CD4-positive, alpha-beta T cell (primary cell): Measurements from ENCODE around the gene LOXL1. TPM values are rescaled to one million over a fixed set of nuclear protein-coding genes. Genes with fewer than 3 reads are reported as not detected.
A peak's percentile ranks its signal among the peaks of the same experiment; 100 is the strongest.

ENCODE experiments used
- ATAC-seq: fragments of 200-7000 bp; cut with Tn5 transposase; one replicate; pipeline ENCODE4 v1.10.0; 2022; ENCODE audit warnings: mild to moderate bottlenecking; ENCODE audit not compliant: poor library complexity
- CTCF ChIA-PET: fragments of 350-600 bp; sonication (Branson Sonifier 250); formaldehyde crosslinking; loops from one replicate; lab custom pipeline; 2021; ENCODE audit warnings: antibody characterized with exemption, inconsistent platforms; lab: Charles Lee
- POLR2A ChIA-PET: fragments of 350-600 bp; sonication (Branson Sonifier 250); formaldehyde crosslinking; loops from one replicate; lab custom pipeline; 2021; ENCODE audit warnings: antibody characterized with exemption, inconsistent platforms; lab: Charles Lee
- DNase-seq, 14 experiments: peaks; one replicate each; pipeline ENCODE4 v3.0.0-alpha.2; 2013 to 2020; ENCODE audit warnings: mixed read lengths in 2 of 14
- H3K27ac ChIP-seq, 2 donors: one replicate each; pipeline versions ENCODE4 v1.5.1 to v1.7.0; 2013; ENCODE audit warnings: low read length in 2 of 2, low read depth in 1 of 2, mild to moderate bottlenecking in 1 of 2
- H3K27me3 ChIP-seq, 2 experiments: 1 replicate in 1 of 2; 2 replicates in 1 of 2; pipeline versions ENCODE4 v1.6.1 to v1.7.0; 2013; ENCODE audit warnings: low read length in 2 of 2, control low read depth in 1 of 2, mild to moderate bottlenecking in 1 of 2, moderate library complexity in 1 of 2; ENCODE audit not compliant: insufficient read depth in 2 of 2, control insufficient read depth in 1 of 2
- H3K36me3 ChIP-seq: one replicate; pipeline ENCODE4 v1.6.1; 2013; ENCODE audit warnings: low read length, control low read depth; ENCODE audit not compliant: insufficient read depth
- H3K4me1 ChIP-seq: one replicate; pipeline ENCODE4 v1.6.1; 2013; ENCODE audit warnings: low read length, control low read depth; ENCODE audit not compliant: insufficient read depth
- H3K4me3 ChIP-seq: one replicate; pipeline ENCODE4 v1.5.1; 2013; ENCODE audit warnings: mild to moderate bottlenecking, low read length, moderate library complexity
- H3K9me3 ChIP-seq, 2 experiments: 1 replicate in 1 of 2; 2 replicates in 1 of 2; pipeline versions ENCODE4 v1.6.1 to v1.7.0; 2013; ENCODE audit warnings: low read length in 2 of 2, mild to moderate bottlenecking in 2 of 2, control low read depth in 1 of 2, moderate library complexity in 1 of 2; ENCODE audit not compliant: control insufficient read depth in 1 of 2, insufficient read depth in 1 of 2
- H3K27ac Mint-ChIP-seq: one replicate; pipeline ENCODE4 v1.8.0; 2020; ENCODE audit warnings: mixed read lengths
- H3K27me3 Mint-ChIP-seq: one replicate; pipeline ENCODE4 v1.8.0; 2021; ENCODE audit warnings: mixed read lengths
- H3K36me3 Mint-ChIP-seq: one replicate; pipeline ENCODE4 v1.8.0; 2021; ENCODE audit warnings: low read depth, mixed read lengths
- H3K4me1 Mint-ChIP-seq: one replicate; pipeline ENCODE4 v1.8.0; 2021; ENCODE audit warnings: low read depth, mixed read lengths
- H3K4me3 Mint-ChIP-seq: one replicate; pipeline ENCODE4 v1.8.0; 2020; ENCODE audit warnings: mild to moderate bottlenecking, mixed read lengths
- H3K9me3 Mint-ChIP-seq: one replicate; pipeline ENCODE4 v1.8.0; 2020; ENCODE audit warnings: mixed read lengths
- intact Hi-C, 2 experiments: fragments of 100-400 bp; cut with DNase I in 1 of 2; cut with micrococcal nuclease in 1 of 2; formaldehyde crosslinking; loops; one replicate each; pipeline versions ENCODE4 v1.15.1 to v1.9.0; 2023 to 2025; cut with DNase I, micrococcal nuclease
- total RNA-seq, 174 experiments: library from RNA in 2 of 174; stranded (reverse) in 2 of 174; gene quantifications; one replicate each; pipeline ENCODE4 v1.2.3 and lab custom pipeline; 2021 to 2026
- TF ChIP-seq, protein P1 (sequence below): fragments of 200-600 bp; IDR thresholded peaks from one replicate; pipeline ENCODE4 v1.8.0; 2022; ENCODE audit warnings: antibody characterized with exemption, mild to moderate bottlenecking

LOXL1 gene
- total RNA-seq, 2 experiments from 2014 or later: 3.0 to 3.5 TPM

DNA sequence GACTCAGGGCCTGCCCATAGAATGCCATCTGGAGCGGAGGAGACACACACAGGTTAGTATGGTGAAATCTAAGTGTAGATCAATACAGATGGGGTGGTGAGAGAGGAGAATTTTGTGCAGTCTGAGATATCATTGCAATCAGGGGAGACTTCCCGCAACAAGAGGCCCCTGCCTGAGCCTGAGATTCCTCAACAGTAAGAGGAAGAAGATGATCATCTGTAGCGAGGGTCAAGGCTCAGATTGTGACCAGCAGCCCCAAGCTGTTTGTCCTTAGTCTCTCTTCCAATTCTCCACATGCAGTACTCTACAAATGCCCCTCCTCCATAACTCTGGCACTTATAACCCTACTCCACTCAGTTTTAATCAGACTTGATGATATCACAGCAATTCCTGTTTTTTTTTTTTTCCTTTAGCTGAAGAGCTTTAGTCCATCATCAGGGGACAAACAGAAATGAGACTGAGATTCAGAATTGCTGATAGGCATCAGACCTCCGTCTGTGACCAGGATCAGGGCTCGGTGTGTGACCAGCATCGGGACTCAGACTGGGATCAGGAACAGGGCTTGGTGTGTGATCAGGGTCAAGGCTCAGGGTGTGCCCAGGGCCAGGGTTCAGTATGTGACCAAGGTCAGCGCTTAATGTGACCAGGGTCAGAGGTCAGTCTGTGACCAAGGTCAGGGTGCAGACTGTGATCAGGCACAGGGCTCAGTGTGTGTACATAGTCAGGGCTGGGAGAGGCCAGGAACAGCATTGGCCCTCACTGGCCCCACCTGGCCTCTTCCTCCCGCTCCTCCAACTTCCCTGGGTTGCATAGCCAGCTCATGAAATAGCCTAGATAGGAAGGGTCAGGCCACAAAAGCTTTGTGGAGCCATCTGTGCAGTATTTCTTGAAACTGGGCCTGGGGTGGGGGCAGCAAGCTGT is 14.1 kb downstream of the LOXL1 start:
- peaks cover 37% of the 10 kb centered on the region for H3K4me1 ChIP-seq
- Mint-ChIP-seq H3K36me3 (no peaks in the 10 kb centered on the region), H3K27ac (peak overlapping the region; percentile 46), H3K4me3 (no peak overlapping the region), H3K27me3 (no peaks in the 10 kb centered on the region), H3K4me1 (peaks cover 23% of the 10 kb centered on the region), H3K9me3 (no peaks in the 10 kb centered on the region)
- H3K27me3 ChIP-seq: no peaks in the 10 kb centered on the region
- H3K4me3 ChIP-seq: no peak overlapping the region
- no peaks in the 10 kb centered on the region for H3K36me3 ChIP-seq
- TF ChIP-seq, protein P1, sequence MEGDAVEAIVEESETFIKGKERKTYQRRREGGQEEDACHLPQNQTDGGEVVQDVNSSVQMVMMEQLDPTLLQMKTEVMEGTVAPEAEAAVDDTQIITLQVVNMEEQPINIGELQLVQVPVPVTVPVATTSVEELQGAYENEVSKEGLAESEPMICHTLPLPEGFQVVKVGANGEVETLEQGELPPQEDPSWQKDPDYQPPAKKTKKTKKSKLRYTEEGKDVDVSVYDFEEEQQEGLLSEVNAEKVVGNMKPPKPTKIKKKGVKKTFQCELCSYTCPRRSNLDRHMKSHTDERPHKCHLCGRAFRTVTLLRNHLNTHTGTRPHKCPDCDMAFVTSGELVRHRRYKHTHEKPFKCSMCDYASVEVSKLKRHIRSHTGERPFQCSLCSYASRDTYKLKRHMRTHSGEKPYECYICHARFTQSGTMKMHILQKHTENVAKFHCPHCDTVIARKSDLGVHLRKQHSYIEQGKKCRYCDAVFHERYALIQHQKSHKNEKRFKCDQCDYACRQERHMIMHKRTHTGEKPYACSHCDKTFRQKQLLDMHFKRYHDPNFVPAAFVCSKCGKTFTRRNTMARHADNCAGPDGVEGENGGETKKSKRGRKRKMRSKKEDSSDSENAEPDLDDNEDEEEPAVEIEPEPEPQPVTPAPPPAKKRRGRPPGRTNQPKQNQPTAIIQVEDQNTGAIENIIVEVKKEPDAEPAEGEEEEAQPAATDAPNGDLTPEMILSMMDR: no peak
- no peak overlapping the region for H3K27ac ChIP-seq
- ChIA-PET CTCF (interaction anchor here (0.8 to 2.5 kb wide), 4 partner anchors 11 to 19 kb away, joined by 3 to 6 read pairs (median 4); no protein-coding TSS in a partner anchor), POLR2A (interaction anchor here (0.6 to 1.3 kb wide), 3 partner anchors 11 to 103 kb away, joined by 3 to 5 read pairs (median 3); no protein-coding TSS in a partner anchor)
- no peak for DNase-seq
- intact Hi-C loops: no loop called here
- no peak for ATAC-seq
- no peaks in the 10 kb centered on the region for H3K9me3 ChIP-seq

DNA sequence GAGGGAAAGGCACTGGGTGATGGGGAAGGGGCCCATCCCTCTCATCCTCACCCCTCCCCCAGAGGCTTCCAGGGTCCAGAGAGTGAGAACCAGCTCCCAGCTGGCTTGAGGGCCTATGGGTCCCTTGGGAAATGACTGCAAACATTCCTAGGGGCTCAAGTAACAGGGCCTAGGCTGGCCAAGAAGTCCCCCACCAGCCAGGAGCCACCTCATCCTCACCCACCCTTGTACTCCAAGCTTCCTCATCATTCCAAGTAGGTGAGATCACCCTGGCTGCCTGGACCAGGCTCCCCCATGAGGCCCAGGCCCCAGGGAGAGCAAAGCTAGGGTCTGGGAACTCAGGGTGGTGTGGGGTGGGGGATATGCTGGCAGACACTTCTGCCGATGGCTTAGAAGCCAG is 14.8 kb downstream of the LOXL1 start:
- no peak overlapping the region for H3K4me3 ChIP-seq
- no peak for ATAC-seq
- H3K27me3 ChIP-seq: no peaks in the 10 kb centered on the region
- no peaks in the 10 kb centered on the region for H3K27me3 Mint-ChIP-seq
- TF ChIP-seq, protein P1: no peak
- CTCF ChIA-PET: interaction anchor here (1.1 to 2.5 kb wide), 3 partner anchors 10 to 19 kb away, joined by 3 to 6 read pairs (median 3); no protein-coding TSS in a partner anchor
- H3K4me1 Mint-ChIP-seq: peaks cover 23% of the 10 kb centered on the region
- H3K4me1 ChIP-seq: peaks cover 31% of the 10 kb centered on the region
- H3K4me3 Mint-ChIP-seq: no peak overlapping the region
- H3K9me3 ChIP-seq: no peaks in the 10 kb centered on the region
- H3K27ac Mint-ChIP-seq: no peak overlapping the region
- H3K36me3 Mint-ChIP-seq: no peaks in the 10 kb centered on the region
- DNase-seq: no peak
- POLR2A ChIA-PET: interaction anchor here (0.6 to 1.3 kb wide), 2 partner anchors 12 to 102 kb away, joined by 3 to 5 read pairs; no protein-coding TSS in a partner anchor
- H3K9me3 Mint-ChIP-seq: no peaks in the 10 kb centered on the region
- intact Hi-C loops: no loop called here
- no peak overlapping the region for H3K27ac ChIP-seq
- H3K36me3 ChIP-seq: no peaks in the 10 kb centered on the region

DNA sequence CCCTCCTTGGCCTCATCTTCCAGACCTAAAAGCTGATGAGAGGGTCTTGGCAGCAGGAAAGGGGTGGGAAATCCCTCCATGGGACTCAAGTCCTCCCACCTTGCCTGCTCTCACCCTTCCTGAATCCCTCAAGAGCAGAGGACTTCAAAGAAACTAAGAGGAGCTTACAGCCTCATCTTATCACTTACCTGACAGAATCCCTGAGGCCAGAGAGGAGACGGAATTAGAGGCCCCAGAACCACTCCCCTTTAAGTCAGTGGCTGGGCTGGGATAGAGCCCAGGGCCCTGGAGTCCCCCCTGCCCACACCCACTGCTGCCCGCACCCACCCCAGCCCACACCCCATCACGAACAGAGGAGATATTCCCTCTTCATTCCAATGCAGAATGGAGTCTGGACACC is 15.2 kb downstream of the LOXL1 start:
- H3K27ac ChIP-seq: no peak overlapping the region
- H3K27me3 ChIP-seq: no peaks in the 10 kb centered on the region
- DNase-seq (no peak), ATAC-seq (no peak)
- Mint-ChIP-seq H3K4me3 (no peak overlapping the region), H3K9me3 (no peaks in the 10 kb centered on the region), H3K36me3 (no peaks in the 10 kb centered on the region), H3K27ac (no peak overlapping the region), H3K4me1 (peaks cover 24% of the 10 kb centered on the region), H3K27me3 (no peaks in the 10 kb centered on the region)
- H3K4me1 ChIP-seq: peaks cover 27% of the 10 kb centered on the region
- ChIA-PET POLR2A (interaction anchor here (0.6 to 1.3 kb wide), 2 partner anchors 12 to 102 kb away, joined by 3 to 5 read pairs; no protein-coding TSS in a partner anchor), CTCF (interaction anchor here (1.1 to 1.4 kb wide), 2 partner anchors 10 to 20 kb away, joined by 3 read pairs; no protein-coding TSS in a partner anchor)
- intact Hi-C loops: no loop called here
- H3K9me3 ChIP-seq: no peaks in the 10 kb centered on the region
- TF ChIP-seq, protein P1: no peak
- no peaks in the 10 kb centered on the region for H3K36me3 ChIP-seq
- no peak overlapping the region for H3K4me3 ChIP-seq
